Neural crest cell (in vitro differentiated cells): ENCODE results near the gene TMEM129. TPM values are rescaled to one million over a fixed set of nuclear protein-coding genes. Genes with fewer than 3 reads are reported as not detected.
"Not testable (repeated sequence)": the region's sequence is repeated elsewhere in the genome, so short reads cannot be mapped to it uniquely, and the experiment has no call there.

Experiments used
- DNase-seq: peaks from one replicate; pipeline ENCODE4 v3.0.0; 2021; ENCODE audit warnings: low read depth, mixed read lengths, low spot score
- H3K27ac Mint-ChIP-seq: one replicate; pipeline ENCODE4 v1.8.0; 2021; ENCODE audit warnings: mild to moderate bottlenecking, mixed read lengths; ENCODE audit not compliant: unreplicated experiment
- H3K27me3 Mint-ChIP-seq: 2 replicates; pipeline ENCODE4 v1.8.0; 2021; ENCODE audit warnings: low read depth, mild to moderate bottlenecking, mixed read lengths
- H3K36me3 Mint-ChIP-seq: 2 replicates; pipeline ENCODE4 v1.8.0; 2021; ENCODE audit warnings: low read depth, mild to moderate bottlenecking, mixed read lengths
- H3K4me1 Mint-ChIP-seq: 2 replicates; pipeline ENCODE4 v1.8.0; 2021; ENCODE audit warnings: mixed read lengths
- H3K4me3 Mint-ChIP-seq: one replicate; pipeline ENCODE4 v1.8.0; 2021; ENCODE audit warnings: mild to moderate bottlenecking, mixed read lengths
- H3K9me3 Mint-ChIP-seq: 2 replicates; pipeline ENCODE4 v1.8.0; 2021; ENCODE audit warnings: mixed read lengths
- total RNA-seq: library from RNA; stranded (reverse); gene quantifications from 2 replicates; pipeline ENCODE4 v1.2.1, GENCODE V29; 2021
- TF ChIP-seq, protein P1 (sequence below): fragments of 200-600 bp; sonication (generic); conservative IDR thresholded peaks from 2 replicates; pipeline ENCODE4 v1.5.0; 2021; ENCODE audit warnings: antibody characterized with exemption, mild to moderate bottlenecking

TMEM129 gene
- total RNA-seq, 1 donor from 2014 or later, result 37.4 TPM

- peaks cover 22% of the 10 kb centered on the region for H3K36me3 Mint-ChIP-seq
- TF ChIP-seq, protein P1, sequence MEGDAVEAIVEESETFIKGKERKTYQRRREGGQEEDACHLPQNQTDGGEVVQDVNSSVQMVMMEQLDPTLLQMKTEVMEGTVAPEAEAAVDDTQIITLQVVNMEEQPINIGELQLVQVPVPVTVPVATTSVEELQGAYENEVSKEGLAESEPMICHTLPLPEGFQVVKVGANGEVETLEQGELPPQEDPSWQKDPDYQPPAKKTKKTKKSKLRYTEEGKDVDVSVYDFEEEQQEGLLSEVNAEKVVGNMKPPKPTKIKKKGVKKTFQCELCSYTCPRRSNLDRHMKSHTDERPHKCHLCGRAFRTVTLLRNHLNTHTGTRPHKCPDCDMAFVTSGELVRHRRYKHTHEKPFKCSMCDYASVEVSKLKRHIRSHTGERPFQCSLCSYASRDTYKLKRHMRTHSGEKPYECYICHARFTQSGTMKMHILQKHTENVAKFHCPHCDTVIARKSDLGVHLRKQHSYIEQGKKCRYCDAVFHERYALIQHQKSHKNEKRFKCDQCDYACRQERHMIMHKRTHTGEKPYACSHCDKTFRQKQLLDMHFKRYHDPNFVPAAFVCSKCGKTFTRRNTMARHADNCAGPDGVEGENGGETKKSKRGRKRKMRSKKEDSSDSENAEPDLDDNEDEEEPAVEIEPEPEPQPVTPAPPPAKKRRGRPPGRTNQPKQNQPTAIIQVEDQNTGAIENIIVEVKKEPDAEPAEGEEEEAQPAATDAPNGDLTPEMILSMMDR, result no peak
- H3K4me3 Mint-ChIP-seq, result no peak overlapping the region
- no peak overlapping the region for H3K27ac Mint-ChIP-seq
- no peak for DNase-seq
- H3K4me1 Mint-ChIP-seq, result peaks cover 18% of the 10 kb centered on the region
- no peaks in the 10 kb centered on the region for H3K9me3 Mint-ChIP-seq
- H3K27me3 Mint-ChIP-seq, result no peaks in the 10 kb centered on the region
Observed at GRCh38 chr4:1705732-1706131, 15.4 kb downstream of the TMEM129 start.

GRCh38 chr4:1703867-1704266 is 17.3 kb downstream of the TMEM129 start:
- Mint-ChIP-seq H3K27me3 (no peaks in the 10 kb centered on the region), H3K27ac (no peak overlapping the region), H3K9me3 (no peaks in the 10 kb centered on the region), H3K4me3 (no peak overlapping the region), H3K36me3 (peaks cover 21% of the 10 kb centered on the region), H3K4me1 (peaks cover 8% of the 10 kb centered on the region)
- TF ChIP-seq, protein P1, result no peak
- no peak for DNase-seq

DNA sequence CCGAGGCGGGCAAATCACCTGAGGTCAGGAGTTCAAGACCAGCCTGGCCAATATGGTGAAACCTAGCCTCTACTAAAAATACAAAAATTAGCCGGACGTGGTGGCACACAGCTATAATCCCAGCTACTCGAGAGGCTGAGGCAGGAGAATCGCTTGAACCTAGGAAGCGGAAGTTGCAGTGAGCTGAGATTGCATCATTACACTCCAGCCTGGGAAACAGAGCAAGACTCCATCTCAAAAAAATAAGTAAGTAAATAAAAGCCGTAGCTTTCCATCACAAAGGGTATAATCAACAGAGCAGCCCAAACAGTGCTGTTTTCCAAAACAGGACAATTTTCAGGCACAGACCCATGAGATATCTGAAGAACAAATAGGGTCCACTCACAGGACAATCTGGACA is 19.5 kb downstream of the TMEM129 start:
- peaks cover 14% of the 10 kb centered on the region for H3K36me3 Mint-ChIP-seq
- not testable (repeated sequence) for H3K27me3 Mint-ChIP-seq, H3K27ac Mint-ChIP-seq, DNase-seq, H3K4me3 Mint-ChIP-seq, H3K4me1 Mint-ChIP-seq, H3K9me3 Mint-ChIP-seq

DNA sequence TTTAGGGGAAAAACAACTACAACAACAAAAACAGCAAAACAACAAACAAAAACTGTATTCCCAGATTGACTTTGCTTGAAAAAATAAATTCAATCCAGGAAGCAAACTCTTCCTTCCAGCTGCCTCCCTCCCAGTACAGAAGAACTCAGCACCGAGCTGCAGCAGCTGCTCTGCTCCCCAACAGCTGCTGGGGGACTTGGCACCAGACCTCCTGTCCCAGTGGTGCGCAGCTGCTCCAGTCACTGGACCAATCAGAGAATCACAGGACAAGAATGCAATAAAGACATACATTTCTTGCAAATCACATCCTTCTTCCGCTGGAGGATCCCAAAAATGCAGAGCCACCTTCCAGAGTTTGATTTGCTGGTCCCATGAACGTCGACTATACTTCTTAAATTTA is 25.2 kb downstream of the TMEM129 start:
- Mint-ChIP-seq H3K27ac (no peak overlapping the region), H3K36me3 (peaks cover 10% of the 10 kb centered on the region)

GRCh38 chr4:1693131-1693896 is 27.8 kb downstream of the TMEM129 start:
- H3K4me3 Mint-ChIP-seq, result no peak overlapping the region
- DNase-seq, result peak; percentile 67
- H3K36me3 Mint-ChIP-seq, result peaks cover 15% of the 10 kb centered on the region
- no peaks in the 10 kb centered on the region for H3K4me1 Mint-ChIP-seq
- H3K27me3 Mint-ChIP-seq, result no peaks in the 10 kb centered on the region
- no peaks in the 10 kb centered on the region for H3K9me3 Mint-ChIP-seq
- no peak overlapping the region for H3K27ac Mint-ChIP-seq
- TF ChIP-seq, protein P1, result peak; percentile 97

More for the DNA sequence above, 25.2 kb downstream of the TMEM129 start:
- no peak for DNase-seq
- Mint-ChIP-seq H3K9me3 (no peaks in the 10 kb centered on the region), H3K4me1 (no peaks in the 10 kb centered on the region), H3K4me3 (no peak overlapping the region), H3K27me3 (no peaks in the 10 kb centered on the region)
- TF ChIP-seq, protein P1, result no peak

DNA sequence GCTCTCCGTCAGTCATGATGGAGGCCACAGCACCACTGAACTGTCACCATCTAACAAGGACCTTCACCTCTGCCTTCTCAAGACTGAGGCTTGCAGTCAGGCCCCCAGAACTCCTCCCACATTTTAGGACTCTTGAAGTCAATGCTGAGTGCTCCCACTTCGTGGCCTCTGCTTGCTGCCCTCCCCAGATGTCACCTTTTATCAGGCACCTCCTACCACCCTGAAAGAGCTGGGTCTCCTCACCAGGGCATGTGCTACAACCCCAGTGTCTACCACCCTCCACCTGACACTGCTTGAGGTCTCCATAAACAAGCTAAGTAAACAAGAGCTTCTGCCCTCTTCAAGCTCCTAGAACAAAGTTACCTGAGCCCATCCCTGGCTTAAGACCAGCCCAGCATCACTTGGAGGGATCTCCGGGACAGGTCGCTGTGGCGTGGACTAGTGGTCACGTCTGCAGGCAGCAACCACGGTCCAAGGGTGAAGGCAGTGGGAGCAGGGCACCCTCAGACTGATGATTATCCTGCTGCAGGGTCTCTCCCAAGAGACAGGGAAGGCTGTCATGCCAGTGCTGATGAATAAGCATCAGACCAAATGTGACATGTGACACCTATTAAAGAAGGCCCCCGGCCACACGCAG is 29.3 kb downstream of the TMEM129 start:
- H3K4me3 Mint-ChIP-seq, result no peak overlapping the region
- H3K27me3 Mint-ChIP-seq, result no peaks in the 10 kb centered on the region
- H3K9me3 Mint-ChIP-seq, result no peaks in the 10 kb centered on the region
- peaks cover 2% of the 10 kb centered on the region for H3K4me1 Mint-ChIP-seq
- DNase-seq, result no peak
- H3K27ac Mint-ChIP-seq, result no peak overlapping the region
- peaks cover 15% of the 10 kb centered on the region for H3K36me3 Mint-ChIP-seq
- TF ChIP-seq, protein P1, result no peak
